K562 (cell line): ENCODE data around the gene PIH1D1. TPM values are rescaled to one million over a fixed set of nuclear protein-coding genes. Genes with fewer than 3 reads are reported as not detected.

Source experiments
- ARHGAP35 ChIP-seq: fragments of 450-650 bp; IDR thresholded peaks from 2 replicates; pipeline ENCODE4 v1.6.1; 2018; ENCODE audit not compliant: partially characterized antibody
- CREM ChIP-seq: IDR thresholded peaks from 2 replicates; pipeline ENCODE4 v1.6.1; 2014; ENCODE audit warnings: antibody characterized with exemption, low read depth
- CXXC5 ChIP-seq: fragments of 250-450 bp; sonication (Bioruptor Pico); IDR thresholded peaks from 2 replicates; pipeline ENCODE4 v1.8.0; 2022; ENCODE audit warnings: inconsistent platforms, mild to moderate bottlenecking, moderate library complexity
- LCOR ChIP-seq: sonication (generic); formaldehyde crosslinking; IDR thresholded peaks from 2 replicates; pipeline ENCODE4 v1.8.0; 2022; ENCODE audit warnings: mild to moderate bottlenecking, missing genetic modification reagents
- NFYB ChIP-seq: IDR thresholded peaks from 2 replicates; pipeline ENCODE4 v1.6.1; 2011; ENCODE audit warnings: mild to moderate bottlenecking, moderate library complexity; ENCODE audit not compliant: insufficient read length; ENCODE audit errors: extremely low read depth
- PCBP2 ChIP-seq: fragments of 200-400 bp; formaldehyde crosslinking; IDR thresholded peaks from 2 replicates; pipeline ENCODE4 v1.6.1; 2018; ENCODE audit warnings: low read length, low read depth, mild to moderate bottlenecking, moderate library complexity; ENCODE audit not compliant: poor library complexity, severe bottlenecking
- RFX1 ChIP-seq: fragments of 450-650 bp; IDR thresholded peaks from 2 replicates; pipeline ENCODE4 v1.6.1; 2016; ENCODE audit warnings: mild to moderate bottlenecking, moderate library complexity
- polyA plus RNA-seq, 8 experiments: library from polyadenylated mRNA; depleted of rRNA in 4 of 8; stranded (reverse) in 5 of 8; unstranded in 3 of 8; fragments of >200 nt; fragmentation: Nextera tagmentation in 2 of 8; fragmentation: Illumina TruSeq in 1 of 8; extraction: Ambion mirVana in 2 of 8; extraction: Trizol in 1 of 8; gene quantifications; 2 replicates each; pipeline versions ENCODE4 v1.2.1 to v1.2.3, GENCODE V29; 2011 to 2014; ENCODE audit warnings: inconsistent platforms in 1 of 8, missing spikeins in 1 of 8
- total RNA-seq, 7 experiments: library from RNA; depleted of rRNA in 6 of 7; stranded (reverse); fragments of >200 nt in 6 of 7; fragmentation: Illumina TruSeq in 2 of 7; extraction: Trizol in 2 of 7; gene quantifications; 2 replicates each; pipeline versions ENCODE4 v1.2.1 to v1.2.3, GENCODE V29; 2011 to 2021; ENCODE audit warnings: low replicate concordance in 1 of 7
- TF ChIP-seq, protein P1 (sequence below): fragments of 250-450 bp; sonication (Bioruptor Pico); IDR thresholded peaks from 2 replicates; pipeline ENCODE4 v1.9.0; 2021; ENCODE audit warnings: mild to moderate bottlenecking, inconsistent platforms
- TF ChIP-seq, protein P2 (sequence below): sonication (generic); formaldehyde crosslinking; IDR thresholded peaks from 2 replicates; pipeline ENCODE4 v1.8.1; 2023; ENCODE audit warnings: mild to moderate bottlenecking, missing genetic modification reagents, moderate library complexity
- TF ChIP-seq, protein P3 (sequence below), 2 experiments: IDR thresholded peaks; 2 replicates each; pipeline ENCODE4 v1.6.1; 2011; ENCODE audit warnings: borderline replicate concordance in 1 of 2, control low read depth in 1 of 2, low read depth in 1 of 2, low read length in 1 of 2, mild to moderate bottlenecking in 1 of 2, mixed read lengths in 1 of 2, moderate library complexity in 1 of 2; ENCODE audit not compliant: insufficient read depth in 1 of 2, insufficient read length in 1 of 2, poor library complexity in 1 of 2, severe bottlenecking in 1 of 2; ENCODE audit errors: extremely low read depth in 1 of 2

The PIH1D1 gene
- total and polyA plus RNA-seq, 9 of the 15 experiments (the other 6 are each of a cell fraction or from before 2014, with no cell fraction given) = 26.5 to 224 (median 137) TPM

DNA sequence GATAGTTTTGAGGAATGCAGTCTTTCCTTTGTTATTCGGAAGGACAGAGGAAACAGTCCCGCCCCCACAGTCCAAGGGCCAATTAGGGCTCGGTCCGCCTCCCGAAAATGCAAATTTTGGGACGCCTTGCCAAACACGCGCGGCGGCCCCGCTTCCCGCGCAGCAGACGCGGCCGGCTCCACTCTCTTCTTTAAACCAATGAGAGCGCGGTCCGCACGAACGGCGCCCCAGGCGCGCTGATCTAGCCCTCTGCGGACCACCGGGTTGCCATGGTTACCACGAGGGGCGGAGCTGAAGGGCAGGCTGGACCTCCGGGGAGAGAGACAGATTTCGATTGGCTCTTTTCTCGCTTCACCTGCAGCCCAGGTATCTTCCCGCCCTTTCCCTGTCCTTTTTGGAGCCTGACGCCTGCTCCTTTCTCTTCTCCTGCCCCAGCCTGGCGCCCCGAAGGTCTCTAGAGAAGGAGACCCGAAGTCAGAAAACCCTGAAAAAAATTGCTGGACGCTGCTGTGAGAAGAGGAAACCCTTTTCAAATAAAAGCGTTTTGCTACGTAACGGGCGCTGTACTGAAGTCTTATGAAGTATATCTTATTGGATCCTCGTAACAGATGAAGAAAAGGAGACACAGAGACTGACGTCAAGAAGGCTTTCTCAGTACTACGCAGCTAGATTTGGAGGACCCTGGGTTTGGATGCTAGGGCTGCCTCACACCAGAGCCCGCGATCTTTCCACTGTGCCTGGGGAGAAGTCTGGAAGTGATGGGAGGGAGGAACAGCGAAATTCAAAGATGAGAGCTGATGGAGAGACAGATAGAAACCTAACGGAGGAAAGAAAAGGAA is 30.4 kb downstream of the PIH1D1 start (continued):
- TF ChIP-seq, protein P1, sequence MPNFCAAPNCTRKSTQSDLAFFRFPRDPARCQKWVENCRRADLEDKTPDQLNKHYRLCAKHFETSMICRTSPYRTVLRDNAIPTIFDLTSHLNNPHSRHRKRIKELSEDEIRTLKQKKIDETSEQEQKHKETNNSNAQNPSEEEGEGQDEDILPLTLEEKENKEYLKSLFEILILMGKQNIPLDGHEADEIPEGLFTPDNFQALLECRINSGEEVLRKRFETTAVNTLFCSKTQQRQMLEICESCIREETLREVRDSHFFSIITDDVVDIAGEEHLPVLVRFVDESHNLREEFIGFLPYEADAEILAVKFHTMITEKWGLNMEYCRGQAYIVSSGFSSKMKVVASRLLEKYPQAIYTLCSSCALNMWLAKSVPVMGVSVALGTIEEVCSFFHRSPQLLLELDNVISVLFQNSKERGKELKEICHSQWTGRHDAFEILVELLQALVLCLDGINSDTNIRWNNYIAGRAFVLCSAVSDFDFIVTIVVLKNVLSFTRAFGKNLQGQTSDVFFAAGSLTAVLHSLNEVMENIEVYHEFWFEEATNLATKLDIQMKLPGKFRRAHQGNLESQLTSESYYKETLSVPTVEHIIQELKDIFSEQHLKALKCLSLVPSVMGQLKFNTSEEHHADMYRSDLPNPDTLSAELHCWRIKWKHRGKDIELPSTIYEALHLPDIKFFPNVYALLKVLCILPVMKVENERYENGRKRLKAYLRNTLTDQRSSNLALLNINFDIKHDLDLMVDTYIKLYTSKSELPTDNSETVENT (CRISPR knock-in tag) = peak; percentile 29; the same call in 1 of the 2 replicates
- TF ChIP-seq CXXC5 (CRISPR knock-in tag) (peak; percentile 76), CREM (0 out of 2 replicates have a peak, but pooled peaks have one; percentile 25), ARHGAP35 (no peak), PCBP2 (no peak), LCOR (peak; percentile 43; the same call in 1 of the 2 replicates), NFYB (peak; percentile 34), RFX1 (peak; percentile 99)
- TF ChIP-seq, protein P2, sequence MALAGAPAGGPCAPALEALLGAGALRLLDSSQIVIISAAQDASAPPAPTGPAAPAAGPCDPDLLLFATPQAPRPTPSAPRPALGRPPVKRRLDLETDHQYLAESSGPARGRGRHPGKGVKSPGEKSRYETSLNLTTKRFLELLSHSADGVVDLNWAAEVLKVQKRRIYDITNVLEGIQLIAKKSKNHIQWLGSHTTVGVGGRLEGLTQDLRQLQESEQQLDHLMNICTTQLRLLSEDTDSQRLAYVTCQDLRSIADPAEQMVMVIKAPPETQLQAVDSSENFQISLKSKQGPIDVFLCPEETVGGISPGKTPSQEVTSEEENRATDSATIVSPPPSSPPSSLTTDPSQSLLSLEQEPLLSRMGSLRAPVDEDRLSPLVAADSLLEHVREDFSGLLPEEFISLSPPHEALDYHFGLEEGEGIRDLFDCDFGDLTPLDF = peak; percentile 62; the same call in 1 of the 2 replicates
- TF ChIP-seq, protein P3, sequence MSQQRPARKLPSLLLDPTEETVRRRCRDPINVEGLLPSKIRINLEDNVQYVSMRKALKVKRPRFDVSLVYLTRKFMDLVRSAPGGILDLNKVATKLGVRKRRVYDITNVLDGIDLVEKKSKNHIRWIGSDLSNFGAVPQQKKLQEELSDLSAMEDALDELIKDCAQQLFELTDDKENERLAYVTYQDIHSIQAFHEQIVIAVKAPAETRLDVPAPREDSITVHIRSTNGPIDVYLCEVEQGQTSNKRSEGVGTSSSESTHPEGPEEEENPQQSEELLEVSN (IDR thresholded peaks at IDR 0.05; ENCODE audit: borderline replicate concordance in 1 of 2, extremely low read depth in 1 of 2, insufficient read depth in 1 of 2, insufficient read length in 1 of 2, low read depth in 1 of 2, low read length in 1 of 2, poor library complexity in 1 of 2, severe bottlenecking in 1 of 2) = peak; percentile 87 to 93
- TF ChIP-seq, all 486 proteins: peak for 33
